GM18502 (cell line): ENCODE results near the gene TMEM236.

ENCODE experiments used
- ATAC-seq: cut with Tn5 transposase; IDR thresholded peaks from one replicate; pipeline ENCODE4 v1.9.1; 2021; ENCODE audit warnings: mild to moderate bottlenecking; ENCODE audit not compliant: unreplicated experiment, poor library complexity

Gene TMEM236

GRCh38 chr10:17737027-17737965 lies 14.7 kb upstream of the TMEM236 start:
- ATAC-seq, result no peak

- no peak for ATAC-seq
These were observed 11.3 kb upstream of the TMEM236 start for GRCh38 chr10:17740668-17741067.

DNA sequence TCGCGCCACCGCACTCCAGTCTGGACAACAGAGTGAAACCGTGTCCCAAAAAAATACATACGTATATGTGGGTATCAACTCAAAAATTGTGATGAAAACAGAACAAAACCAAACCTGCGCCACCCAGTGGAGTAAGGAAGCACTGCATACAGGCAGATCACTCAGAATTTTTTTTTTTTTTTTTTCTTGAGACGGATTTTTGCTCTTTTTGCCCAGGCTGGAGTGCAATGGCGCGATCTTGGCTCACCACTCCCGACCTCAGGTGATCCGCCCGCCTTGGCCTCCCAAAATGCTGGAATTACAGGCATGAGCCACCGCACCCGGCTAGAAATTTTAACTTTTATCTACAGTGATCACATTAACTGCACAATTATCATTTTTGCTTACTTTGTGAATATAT lies 9.1 kb upstream of the TMEM236 start:
- ATAC-seq, result no peak

GRCh38 chr10:17743437-17743836 lies 8.6 kb upstream of the TMEM236 start:
- ATAC-seq, result no peak

- no peak for ATAC-seq
These were observed 7.6 kb upstream of the TMEM236 start for GRCh38 chr10:17744341-17744861.

GRCh38 chr10:17747883-17748550 lies 4.0 kb upstream of the TMEM236 start:
- no peak for ATAC-seq

DNA sequence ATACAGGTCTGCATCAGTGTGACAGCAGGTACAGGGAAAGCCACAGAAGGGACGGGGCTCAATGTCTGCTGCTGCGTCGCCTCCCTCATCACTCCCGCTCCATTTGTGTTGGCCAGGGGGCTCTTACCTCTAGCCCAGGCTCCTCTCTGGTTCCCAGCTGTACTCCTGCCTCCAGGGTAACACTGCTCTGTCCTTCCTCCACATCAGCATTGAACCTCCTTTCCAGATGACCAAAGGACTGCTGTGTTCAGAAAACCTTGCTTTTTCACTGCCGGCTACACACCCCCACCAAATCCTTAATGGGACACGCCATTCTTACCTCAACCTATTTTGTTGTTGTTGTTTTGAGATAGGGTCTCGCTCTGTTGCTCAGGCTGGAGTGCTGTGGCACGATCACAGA lies 2.1 kb upstream of the TMEM236 start:
- no peak for ATAC-seq

GRCh38 chr10:17756557-17757217 lies 4.7 kb downstream of the TMEM236 start:
- ATAC-seq, result peak; percentile 96

GRCh38 chr10:17758200-17758599 lies 6.2 kb downstream of the TMEM236 start:
- no peak for ATAC-seq

DNA sequence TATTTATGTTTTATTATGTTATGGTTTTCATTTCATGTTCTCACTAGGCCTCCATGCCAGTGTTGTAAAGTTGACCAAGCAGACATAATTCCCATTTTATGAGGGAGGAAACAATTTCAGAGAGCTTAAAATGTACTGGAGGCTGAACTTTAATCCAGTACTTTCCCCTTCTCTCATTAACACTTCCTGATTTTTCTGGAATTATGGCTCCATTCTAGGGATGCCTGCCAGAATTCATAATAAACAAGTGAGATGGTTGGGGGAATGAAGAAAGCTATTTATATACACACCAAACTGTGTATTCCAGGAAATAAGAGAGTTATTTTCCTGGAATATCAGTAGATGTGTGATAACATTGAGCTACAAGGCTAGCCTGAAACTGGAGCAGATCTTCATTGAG lies 6.9 kb downstream of the TMEM236 start:
- no peak for ATAC-seq

GRCh38 chr10:17764142-17764541 lies 12.1 kb downstream of the TMEM236 start:
- ATAC-seq, result no peak

DNA sequence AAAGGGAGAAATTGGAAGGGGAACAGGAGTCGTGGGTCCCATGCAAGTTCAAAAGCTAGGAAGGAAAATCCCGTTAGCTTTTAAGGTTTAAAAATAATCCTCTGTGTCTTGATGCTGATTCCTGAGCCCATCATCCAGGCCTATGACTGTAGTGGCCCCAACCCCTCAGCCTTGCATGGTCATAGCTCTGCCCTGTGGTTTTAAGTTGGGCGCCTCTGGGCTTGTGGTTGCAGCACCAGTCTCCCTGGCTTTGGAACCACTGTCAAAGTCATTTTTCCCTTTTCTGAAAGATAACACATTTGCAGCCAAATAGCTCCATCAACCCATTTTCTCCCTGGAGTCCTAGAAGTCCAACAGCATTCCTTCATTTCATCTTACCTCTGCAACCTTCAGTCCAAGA lies 13.6 kb downstream of the TMEM236 start:
- ATAC-seq, result no peak

DNA sequence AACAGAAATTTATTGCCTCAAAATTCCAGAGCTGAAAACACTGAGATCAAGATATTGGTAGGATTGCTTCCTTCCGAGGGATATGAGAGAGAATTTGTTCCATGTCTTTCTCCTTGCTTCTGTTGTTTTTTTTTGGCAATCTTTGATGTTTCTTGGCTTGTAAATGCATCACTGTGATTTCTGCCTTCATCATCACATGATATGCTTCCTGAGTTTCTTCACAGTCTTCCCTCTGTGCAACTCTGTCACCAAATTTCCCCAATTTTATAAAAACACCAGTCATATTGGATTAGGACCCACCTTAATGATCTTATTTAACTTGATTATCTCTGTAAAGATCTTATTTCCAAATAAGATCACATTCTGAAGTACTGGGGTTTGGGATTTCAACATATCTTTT lies 14.7 kb downstream of the TMEM236 start:
- no peak for ATAC-seq

DNA sequence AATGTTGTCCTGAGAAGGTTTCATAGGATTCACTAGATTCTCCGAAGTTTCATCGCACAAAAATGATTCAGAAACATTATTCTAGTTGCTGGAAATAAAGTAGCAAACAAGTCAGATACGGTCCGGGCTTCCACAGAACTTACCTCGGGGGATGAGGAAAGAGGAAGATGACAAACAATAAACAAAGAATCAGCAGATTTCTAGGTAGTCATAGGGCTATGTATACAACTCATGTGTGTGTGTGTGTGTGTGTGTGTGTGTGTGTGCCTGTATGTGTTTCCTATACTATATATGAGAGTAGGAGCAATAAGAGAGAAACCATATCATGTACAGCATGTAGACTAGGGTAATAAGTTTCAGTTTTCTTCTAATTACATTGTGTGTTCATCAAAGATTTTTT lies 16.5 kb downstream of the TMEM236 start:
- no peak for ATAC-seq

GRCh38 chr10:17768957-17769356 lies 17.0 kb downstream of the TMEM236 start:
- ATAC-seq, result no peak

GRCh38 chr10:17771017-17771416 lies 19.0 kb downstream of the TMEM236 start:
- ATAC-seq, result no peak

GRCh38 chr10:17779784-17780183 lies 27.8 kb downstream of the TMEM236 start:
- ATAC-seq, result no peak

GRCh38 chr10:17780727-17781126 lies 28.7 kb downstream of the TMEM236 start:
- no peak for ATAC-seq

DNA sequence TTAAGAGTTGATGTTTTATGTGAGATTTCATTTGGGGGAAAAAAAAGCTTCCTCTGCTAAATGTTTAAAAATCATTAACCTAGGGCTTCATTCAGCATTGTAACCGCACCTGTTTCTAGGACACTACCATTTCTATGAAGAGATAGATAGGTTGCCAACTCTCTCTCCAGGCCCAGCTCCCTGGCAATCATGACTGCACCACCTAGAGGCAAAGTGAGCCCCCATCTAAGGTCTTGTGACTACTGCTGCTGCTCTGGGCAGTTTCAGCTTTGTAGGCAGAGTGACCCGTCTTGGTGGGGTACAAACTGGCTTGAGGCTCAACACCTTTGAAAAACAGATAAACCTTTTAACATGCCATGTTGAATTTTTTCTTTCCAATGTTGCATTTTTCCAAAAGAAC lies 29.9 kb downstream of the TMEM236 start:
- no peak for ATAC-seq

- ATAC-seq, result no peak
These were observed 31.1 kb downstream of the TMEM236 start for GRCh38 chr10:17782921-17783665.
